Daoy (cell line): Measurements from ENCODE around the gene STUM. TPM values are rescaled to one million over a fixed set of nuclear protein-coding genes. Genes with fewer than 3 reads are reported as not detected.

Source experiments
- DNase-seq: peaks from one replicate; pipeline ENCODE4 v3.0.0-alpha.2; 2015; ENCODE audit warnings: low read depth
- total RNA-seq: library from RNA; depleted of rRNA; stranded (reverse); fragments of >200 nt; shearing (Covaris generic); gene quantifications from 2 replicates; pipeline ENCODE4 v1.2.3, GENCODE V29; 2014

The STUM gene
- total RNA-seq, 1 experiment from 2014 or later, result not detected

DNA sequence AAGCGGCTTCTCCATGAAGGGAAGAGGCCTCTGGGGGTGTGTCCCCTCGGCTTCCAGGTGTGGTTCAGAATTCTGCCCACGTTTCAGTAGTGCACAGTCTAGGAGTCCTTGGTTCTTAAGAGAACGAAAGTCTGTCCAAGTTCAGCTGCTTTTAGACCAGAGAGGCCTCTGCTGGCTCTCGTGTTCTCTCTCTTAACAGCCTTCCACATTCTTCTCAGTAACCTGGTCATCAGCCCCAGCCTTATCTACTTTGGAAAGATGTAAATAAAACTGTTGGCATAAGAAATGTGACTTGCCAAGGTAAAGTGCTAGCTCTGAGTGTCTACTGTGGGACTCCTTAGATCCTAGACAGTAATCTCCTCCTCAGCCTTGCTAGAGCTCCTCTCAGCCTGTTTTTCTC is 15.3 kb upstream of the STUM start:
- DNase-seq, result no peak

DNA sequence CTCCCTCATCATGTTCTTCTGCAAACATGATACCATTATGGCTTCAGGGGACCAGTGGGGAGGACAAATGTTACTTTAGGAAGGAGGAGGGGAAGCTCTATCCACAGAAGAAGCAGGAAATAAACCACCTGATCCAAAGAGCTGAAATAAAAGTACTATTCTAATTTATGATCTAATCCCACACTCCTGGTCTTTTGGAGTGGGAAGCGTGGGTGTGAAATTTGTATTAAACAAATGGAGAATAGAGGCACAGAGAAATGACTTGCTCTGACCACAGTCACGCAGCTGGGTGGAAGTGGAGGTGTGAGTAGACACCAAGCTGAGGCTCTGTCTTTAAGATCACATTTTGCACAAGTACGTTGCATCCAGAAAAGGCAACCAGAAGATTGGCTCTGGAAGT is 14.5 kb upstream of the STUM start:
- no peak for DNase-seq

DNA sequence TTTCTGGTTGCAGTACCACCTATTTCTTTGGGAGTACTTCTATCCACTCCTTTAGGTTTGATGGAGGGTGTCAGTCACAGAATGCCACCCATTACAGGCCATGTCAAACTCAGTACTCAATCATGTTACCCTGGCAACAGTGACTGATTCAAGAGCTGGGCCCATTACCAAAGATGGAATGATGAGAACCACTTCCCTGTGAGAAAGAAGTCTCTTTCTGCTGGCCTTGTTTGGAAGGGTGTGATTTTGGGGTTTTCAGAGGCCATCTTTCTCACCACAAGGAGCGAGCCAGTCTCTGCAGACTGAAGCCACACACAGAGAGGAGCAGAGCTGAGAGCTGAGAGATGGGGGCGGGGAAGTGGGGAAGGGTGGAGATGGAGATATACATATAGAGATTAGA is 13.9 kb upstream of the STUM start:
- no peak for DNase-seq

DNA sequence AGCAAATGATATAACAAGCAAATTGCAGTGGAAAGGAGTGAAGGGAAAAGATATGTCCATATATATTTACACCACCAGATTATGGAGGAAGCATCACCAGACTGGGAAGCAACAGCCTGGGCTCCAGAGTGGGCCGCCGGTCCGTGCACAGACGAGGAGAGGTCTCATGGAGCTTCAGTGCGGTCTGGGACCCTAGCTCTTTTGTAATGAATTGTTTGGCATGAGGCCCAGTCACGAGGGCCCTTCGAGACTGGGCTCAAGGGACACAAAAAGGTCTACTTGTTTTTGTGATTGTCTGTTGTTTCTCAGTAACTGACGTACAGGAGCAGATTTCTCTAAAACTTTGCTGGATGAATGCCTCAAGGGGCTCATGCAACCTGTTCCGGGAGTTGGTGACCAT is 12.9 kb upstream of the STUM start:
- no peak for DNase-seq

DNA sequence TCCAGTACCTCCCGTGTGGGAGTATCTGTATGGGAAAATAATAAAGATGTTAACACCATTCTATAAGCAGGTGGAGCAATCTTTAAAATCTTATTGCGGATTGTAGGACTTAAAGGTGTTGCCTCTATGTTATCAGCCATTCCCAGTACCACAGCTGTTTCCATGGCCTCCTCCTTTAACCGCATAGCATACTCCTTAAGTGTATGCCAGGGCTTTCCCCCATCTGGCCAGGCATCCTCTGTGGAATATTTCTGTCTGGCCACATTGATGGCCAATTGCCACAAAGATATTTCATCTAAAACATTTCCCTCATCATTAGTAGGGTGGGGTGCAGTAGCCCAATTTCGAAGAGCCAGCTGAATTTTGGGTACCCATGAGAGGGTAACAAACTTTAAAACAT is 7.3 kb upstream of the STUM start:
- no peak for DNase-seq

DNA sequence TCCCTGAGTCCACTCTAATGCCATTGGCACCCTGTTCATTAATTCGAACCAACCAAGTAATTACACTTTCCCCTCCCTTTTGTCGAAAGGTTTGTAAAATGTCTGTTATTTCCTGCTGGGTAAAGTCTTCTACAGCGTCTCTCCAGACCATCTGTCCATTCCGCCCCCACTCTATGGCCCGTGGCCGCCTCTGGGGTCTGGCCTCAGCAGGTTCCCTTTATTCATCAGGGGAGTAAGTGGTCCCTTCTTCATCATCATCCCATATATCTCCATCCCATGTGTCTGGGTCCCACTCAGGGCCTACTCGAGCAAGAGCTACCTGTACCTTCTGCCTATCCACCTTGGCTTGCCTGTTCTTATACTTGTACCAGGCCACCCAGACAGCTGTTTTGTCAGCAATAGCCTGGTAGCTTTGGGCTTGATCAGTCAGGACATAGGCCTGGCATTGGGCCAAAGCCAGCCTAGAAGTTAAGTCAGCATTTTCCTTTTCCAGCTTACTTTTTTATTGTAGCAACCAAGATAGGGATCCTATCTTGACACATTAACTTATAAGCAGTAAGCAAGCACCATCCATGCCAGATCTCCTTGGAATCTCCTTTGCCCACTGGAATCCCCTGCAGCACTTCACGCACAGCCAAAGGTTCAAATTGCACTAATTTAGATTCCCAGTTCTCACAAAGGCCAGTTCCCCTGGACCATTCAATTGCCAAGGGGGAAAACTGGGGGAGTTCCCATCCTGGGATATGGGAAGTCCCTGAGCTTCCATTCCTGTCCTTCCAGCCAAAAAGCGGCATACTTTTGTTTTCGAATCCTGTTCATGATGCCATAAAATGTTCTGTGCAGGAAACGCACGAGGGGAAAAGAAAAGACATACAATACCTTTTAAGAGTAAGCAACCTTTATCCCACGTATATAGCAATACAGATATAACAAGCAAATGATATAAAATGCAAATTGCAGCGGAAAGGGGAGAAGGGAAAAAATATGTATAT is 6.6 kb upstream of the STUM start:
- no peak for DNase-seq

DNA sequence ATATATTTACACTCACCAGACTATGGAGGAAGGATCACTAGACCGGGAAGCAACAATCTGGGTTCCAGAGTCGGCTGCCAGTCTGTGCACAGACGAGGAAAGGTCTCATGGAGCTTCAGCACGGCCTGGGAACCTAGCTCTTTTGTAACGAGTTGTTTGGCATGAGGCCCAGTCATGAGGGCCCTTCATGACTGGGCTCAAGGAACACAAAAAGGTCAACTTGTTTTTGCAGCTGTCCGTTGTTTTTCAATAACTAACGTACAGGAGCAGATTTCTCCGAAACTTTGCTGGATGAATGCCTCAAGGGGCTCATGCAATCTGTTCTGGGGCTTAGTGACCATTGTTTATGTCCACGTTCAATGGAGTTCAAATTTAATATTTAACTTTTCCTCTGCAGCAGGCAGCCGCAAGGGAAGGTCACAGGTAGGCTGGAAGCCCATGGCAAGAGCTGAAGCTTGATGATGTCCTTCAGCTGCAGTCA is 5.9 kb upstream of the STUM start:
- no peak for DNase-seq

DNA sequence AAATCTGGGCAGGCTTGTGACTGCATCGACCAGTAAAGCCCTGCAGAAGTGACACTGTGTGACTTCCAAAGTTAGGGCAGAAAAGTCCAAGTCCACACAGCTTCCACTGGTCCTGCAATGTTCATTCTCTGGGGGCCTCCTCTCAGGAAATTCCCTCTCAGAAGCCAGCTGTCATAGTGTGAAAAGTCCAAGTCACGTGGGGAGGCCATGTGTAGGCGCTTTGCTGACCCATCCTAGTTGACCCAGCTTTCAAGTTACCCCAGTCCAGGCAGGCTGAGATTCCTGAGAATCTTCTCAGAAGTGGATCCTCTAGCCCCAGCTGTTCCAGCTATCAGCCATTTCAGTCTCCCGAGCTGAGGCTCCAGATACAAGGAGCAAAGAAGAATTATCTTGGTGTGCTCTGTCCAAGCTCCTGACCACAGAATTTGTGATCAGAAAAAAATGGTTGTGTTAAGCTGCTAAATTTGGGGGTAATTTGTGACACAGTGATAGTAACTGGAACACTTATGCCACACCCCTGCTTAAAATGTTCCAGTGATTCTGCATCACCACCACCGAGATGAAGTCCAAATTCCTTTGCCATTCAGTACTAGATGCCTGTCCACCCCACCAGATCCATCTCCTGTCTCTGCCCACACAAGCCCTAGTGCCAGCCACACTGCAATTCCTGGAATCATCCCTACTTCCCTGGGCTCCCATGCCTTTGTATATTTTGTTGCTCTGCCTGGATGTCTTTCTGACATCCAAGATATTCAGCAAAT is 2.5 kb upstream of the STUM start:
- DNase-seq, result no peak

DNA sequence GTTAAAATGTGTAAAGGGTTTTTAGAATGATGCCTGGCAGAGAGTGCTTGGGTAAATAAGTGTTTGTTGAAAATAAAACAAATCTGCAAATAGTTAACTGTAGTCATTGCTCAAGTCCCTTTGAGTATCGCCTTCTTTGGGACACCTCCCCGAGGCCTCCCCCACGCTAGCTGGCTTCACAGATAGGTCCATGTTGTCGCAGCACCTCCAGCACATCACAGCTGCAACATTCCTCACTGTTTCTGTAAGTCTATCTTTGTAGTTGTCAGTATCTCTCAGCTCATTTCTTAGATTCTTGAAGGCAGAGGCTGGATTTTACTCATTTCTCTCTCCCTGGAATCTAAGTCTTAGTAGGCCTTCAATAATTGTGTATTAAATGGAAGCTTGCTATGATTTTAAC is 1.6 kb upstream of the STUM start:
- DNase-seq, result no peak

DNA sequence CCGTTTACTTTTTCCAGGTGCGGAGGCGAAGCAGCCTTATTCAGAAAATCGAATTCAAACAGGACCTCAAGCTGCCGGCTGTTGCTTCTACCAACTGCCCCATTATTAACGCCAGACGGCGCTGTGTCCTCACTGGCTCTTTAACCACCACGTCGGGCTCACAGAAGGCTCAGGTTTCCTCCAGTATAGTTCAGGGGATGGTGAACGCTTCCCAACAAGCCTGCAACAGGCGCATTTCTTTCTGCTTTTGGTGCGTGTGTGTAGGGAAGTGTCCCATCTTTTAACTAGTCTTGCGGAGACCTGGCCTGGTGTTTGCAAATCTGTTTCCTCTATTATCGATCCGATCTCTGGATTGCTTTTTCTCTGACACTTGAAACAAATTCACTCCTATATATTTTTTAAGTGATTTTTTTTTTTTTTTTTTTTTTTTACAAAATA is 791 bp upstream of the STUM start:
- DNase-seq, result peak; percentile 91

DNA sequence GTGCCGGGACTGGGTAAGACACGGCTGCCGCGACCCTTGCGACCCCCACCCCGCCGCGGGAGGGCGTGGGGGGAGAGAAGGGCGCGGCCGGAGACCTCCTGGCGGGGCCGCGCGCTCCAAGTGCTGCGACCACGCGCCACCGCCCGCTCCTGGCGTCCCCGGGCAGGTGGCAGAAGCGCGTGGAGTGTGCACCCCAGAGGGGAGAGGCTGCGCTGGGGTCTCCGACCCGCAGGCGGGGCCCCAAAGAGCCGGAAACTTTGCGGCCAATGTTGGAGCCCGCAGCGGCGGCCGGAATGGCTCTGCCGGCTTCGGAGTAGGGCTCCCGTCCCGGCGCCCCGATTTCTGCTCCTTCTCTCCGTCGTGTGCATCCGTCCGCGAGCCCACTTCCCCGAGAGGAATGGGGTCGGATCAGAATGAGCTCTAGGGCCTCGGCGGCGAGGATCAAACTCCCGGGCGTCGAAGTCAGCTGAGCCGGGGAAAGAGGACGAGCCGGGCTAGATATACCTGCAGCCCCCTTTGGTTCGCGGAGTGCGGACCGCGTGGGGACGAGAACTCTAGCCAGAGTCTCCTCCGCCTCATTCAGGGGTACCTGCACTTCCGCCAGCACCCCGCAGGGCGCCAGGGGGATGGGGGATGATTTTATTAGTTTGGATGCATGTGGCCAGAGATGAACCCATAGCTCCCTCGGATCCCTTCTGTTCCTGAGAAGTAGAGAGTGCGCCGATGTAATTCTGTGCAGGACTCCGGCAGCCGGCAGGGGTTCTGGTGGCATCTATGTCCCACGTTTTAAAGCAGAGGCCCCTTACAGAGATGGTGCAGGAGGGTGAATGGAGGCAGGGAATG is 751 bp downstream of the STUM start:
- DNase-seq, result no peak

DNA sequence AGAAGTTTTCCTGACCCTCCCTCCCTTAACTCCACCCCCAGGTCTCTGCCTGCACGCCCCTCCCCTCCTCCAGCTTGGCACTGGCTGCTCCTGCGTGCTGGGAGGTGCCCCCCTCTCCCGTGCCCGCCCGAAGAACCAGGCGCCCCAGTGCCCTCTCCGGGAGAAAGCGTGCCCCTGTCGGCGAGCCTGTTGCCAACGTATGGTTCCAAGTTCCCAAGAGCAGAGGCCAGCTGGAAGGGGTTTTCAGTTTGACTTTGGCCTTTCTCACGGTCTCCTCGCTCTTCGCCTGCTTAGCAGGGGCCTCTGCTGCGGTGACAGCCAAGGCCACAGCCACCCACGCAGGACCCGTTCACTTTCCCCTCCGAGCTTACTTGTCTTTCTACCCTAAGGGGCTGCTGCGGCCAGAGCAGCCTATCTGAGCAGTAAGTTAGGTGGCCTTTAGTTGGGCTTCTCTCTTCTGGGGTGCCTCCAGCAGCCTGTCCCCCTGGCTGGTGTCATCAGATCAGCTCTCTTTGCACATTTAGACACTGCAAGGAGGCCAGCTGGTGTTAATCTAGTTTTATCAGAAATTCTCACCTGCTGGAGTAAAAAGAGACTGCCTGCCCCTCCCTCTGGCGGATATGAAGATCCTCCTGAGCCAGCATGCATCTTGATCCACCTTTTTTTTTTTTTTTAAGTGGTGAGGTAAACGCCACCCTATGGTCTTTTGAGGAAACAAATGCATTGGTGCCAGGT is 1.5 kb downstream of the STUM start:
- DNase-seq, result peak; percentile 38

DNA sequence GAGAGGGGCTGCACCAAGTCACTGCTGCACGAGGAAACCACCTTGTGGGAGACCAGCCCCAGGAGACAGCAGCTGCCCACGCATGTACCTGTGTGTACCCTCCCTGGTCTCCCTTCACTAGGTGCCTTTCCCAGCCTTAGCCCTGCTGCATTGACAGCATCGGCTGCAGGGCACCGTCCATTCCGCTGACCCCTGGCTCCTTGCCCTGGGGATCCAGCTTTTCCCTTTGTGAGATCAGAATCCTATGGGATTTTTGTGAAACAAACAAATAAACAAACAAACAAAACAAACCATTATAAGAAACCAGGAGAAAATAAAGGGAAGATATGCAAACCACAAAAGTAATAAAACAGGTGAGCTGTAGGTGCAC is 2.1 kb downstream of the STUM start:
- DNase-seq, result no peak

DNA sequence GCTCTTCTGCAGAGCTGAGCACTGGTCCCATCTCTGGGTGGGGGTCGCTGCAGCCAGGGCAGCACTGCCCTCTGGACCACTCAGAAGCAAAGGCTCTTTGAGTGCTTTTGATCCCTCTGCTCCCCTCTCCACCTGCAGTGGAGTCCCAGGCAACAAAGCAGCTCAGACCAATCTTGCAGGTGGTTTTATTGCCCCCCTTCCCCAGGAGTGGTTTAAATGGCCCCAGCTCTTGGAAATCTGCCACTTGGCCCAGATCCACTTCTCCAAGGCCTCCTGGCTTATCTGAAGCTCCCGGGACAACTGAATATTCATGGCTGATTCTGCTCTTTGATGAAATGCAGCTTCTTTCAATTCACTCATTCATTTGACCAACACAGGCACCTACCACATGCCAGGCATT is 2.7 kb downstream of the STUM start:
- no peak for DNase-seq

DNA sequence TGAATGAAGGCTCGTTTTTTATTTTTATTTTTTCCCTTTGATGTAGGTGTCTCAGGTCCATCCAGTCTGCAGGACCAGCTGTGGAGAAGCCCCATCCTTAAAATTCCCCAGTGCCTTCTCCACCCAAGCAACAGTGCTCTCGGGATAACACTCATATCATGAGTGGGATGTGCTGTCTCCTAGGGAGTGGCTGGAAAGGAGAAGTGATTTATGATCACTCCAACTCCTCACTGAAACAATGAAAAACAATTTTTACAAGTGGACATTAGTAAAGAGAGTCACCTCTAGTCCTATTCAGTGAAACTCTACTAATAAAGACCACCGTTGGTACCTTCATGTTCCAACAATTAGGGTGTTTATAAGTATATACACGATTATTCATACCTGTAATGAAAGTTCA is 3.5 kb downstream of the STUM start:
- no peak for DNase-seq

DNA sequence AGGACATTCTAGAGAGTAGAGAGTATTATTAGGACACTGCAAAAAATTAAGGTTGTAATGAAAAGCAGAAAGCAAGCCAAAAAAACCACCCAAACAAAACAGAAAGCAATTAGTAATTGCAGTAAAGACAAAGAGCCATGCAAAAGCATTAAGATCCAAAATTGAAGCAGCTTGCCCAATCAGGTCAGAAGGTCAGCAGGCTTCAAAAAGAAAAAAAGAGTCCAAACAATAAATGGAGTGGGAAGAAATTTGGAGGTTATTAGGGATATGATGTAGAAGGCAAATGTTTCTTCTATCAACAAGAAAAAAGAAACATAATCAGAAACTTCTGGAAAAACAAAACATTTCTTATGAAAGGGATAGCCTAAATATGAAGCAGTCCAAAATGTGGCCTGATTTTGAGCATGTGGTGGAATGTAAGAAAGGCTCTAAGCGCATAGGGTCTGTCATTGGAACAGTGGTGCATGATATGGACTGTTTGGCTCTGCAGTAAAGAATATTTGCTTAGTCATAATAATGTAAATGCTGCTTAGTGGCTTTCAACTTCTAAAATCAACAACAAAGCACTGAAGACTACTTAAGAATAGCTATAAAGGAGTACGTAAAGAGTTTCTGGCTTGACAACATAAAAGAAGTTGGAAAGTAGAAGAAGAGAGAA is 4.8 kb downstream of the STUM start:
- DNase-seq, result no peak

DNA sequence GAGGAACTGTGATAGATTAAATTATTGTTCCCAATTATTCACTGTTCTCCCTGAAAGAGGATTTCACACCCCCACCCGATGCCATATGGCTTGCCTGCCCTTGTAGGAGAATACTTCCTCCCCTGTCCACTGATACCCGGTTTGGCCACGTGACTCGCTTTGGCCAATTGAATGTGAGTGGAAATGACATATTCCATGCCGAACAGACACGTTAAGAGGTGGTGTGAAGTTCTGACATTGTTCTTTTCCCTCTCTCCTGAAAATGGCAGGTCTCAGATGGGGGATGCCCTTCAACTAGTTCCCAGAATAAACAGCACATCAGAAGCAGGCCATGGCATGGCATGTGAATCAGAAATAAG is 5.3 kb downstream of the STUM start:
- no peak for DNase-seq

DNA sequence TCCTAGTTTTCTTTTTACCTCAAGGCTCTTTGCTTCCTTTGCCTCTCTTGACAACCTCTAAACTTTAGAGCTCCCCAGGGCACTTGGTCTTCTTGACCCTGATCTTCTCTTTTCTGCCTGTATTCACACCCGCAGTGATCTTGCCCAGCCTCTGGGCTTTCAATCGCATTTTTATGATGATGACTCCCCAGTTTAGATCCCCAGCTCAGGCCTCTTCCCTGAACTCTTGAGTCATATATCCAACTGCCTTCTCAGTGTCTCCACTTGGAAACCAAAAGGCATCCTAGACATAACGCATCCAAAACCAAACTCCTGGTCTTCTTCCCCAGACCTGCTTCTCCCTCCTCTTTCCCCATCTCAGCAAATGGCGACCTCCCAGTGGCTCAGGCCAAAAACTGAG is 6.5 kb downstream of the STUM start:
- DNase-seq, result no peak

DNA sequence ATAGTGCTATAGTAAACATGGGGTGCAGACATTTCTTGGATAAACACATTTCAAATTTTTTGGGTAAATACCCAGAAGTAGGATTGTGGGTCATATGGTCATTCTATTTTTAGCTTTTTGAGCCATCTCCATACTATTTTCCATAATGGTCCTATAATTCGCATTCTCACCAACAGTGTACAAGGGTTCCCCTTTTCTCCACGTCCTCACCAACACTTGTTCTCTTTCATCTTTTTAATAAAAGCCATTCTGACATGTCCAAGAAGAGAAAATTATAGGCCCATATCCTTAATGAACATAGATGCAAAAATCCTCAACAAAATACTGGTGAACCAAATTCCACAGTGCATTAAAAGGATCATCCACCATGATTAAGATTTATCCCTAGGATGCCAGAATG is 8.9 kb downstream of the STUM start:
- no peak for DNase-seq

DNA sequence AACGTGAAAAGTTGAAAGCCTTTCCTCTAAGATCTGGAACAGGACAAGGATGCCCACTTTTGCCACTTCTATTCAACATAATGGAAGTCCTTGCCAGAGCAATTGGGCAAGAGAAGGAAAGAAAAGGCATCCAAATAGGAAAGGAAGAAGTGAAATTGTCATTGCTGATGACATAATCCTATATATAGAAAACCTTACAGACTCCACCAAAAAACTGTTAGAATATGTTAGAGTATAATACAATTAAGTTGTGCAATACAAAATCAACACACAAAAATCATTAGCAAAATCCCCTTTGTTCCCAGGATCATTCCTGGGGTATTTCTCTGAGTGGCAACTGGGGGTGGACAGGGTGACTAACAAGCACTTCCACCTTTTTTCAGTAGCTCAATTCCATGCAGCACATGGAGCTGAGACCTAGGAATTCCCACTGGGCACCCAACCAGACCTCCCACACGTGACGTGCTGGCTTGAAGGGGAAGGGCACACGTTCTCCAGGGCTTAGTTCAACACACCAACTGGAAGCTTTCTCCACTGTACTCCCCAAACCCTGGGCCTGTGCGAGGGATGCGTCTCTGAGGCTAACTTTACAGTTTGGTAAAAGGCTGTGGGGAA is 9.6 kb downstream of the STUM start:
- no peak for DNase-seq
